Measurements from ENCODE around the gene APOA5.

- TF ChIP-seq RCOR1 (IDR thresholded peaks at IDR 0.05; ENCODE audit: low read length) (no peak), CTCF (IDR thresholded peaks at IDR 0.05) (no peak), FOSL2 (IDR thresholded peaks at IDR 0.05; ENCODE audit: borderline replicate concordance, low read depth) (no peak), IRF3 (IDR thresholded peaks at IDR 0.05; ENCODE audit: low read depth, low read length) (no peak), YY1 (IDR thresholded peaks at IDR 0.05; ENCODE audit: low read depth) (no peak)
These were observed 9.0 kb downstream of the APOA5 start for GRCh38 chr11:116782728-116783127.
